Fibroblast of peridontal ligament (primary cell): ENCODE data around the gene SET.
A peak's percentile ranks its signal among the peaks of the same experiment; 100 is the strongest.

ENCODE experiments used
- DNase-seq: peaks from one replicate; pipeline ENCODE4 v3.0.0-alpha.2; 2010; ENCODE audit errors: extremely low read depth

SET gene

GRCh38 chr9:128731093-128731492 is 42.1 kb downstream of the SET start:
- DNase-seq, result no peak

- no peak for DNase-seq
Measured at GRCh38 chr9:128731691-128732090, 42.7 kb downstream of the SET start.

- DNase-seq, result no peak
Measured at GRCh38 chr9:128732576-128732975, 43.6 kb downstream of the SET start.

GRCh38 chr9:128733256-128733655 is 44.2 kb downstream of the SET start:
- peak; percentile 60 for DNase-seq

GRCh38 chr9:128735373-128735772 is 46.4 kb downstream of the SET start:
- DNase-seq, result no peak

- DNase-seq, result no peak
Measured at GRCh38 chr9:128742401-128742800, 53.4 kb downstream of the SET start.

- DNase-seq, result no peak
Measured at GRCh38 chr9:128743421-128743820, 54.4 kb downstream of the SET start.
